ENCODE results near the gene ZBTB9. TPM values are rescaled to one million over a fixed set of nuclear protein-coding genes. Genes with fewer than 3 reads are reported as not detected.

Gene ZBTB9
- total RNA-seq, 4 donors from 2014 or later, result 2.2 to 4.0 (median 3.2) TPM

GRCh38 chr6:33412140-33413009 is 42.0 kb upstream of the ZBTB9 start:
- peak overlapping the region in 1 of 2 donors; percentile 100 for H3K4me3 ChIP-seq
- WGBS, 2 donors (ENCODE audit: low coverage in 1 of 2), result 59 to 60% methylated on average over 1 to 4 of the region's 10 CpGs

GRCh38 chr6:33413241-33414120 is 40.9 kb upstream of the ZBTB9 start:
- H3K27ac ChIP-seq, result peak overlapping the region in 3 of 4 donors; percentile 98 to 100 (median 99)
- H3K9me3 ChIP-seq, result no peaks in the 10 kb centered on the region
- H3K27me3 ChIP-seq, result no peaks in the 10 kb centered on the region
- no peak for TF ChIP-seq CTCF (IDR thresholded peaks at IDR 0.05)
- peaks cover 0 to 73% (median 23%) of the 10 kb centered on the region in 3 donors for H3K4me1 ChIP-seq
- WGBS, 2 donors (ENCODE audit: low coverage in 1 of 2), result 79 to 87% methylated on average over 3 to 13 of the region's 14 CpGs
- ATAC-seq, result no peak
- no peak overlapping the region for H3K4me3 ChIP-seq
- H3K36me3 ChIP-seq, result peaks cover 0 to 40% of the 10 kb centered on the region in 2 donors

More at GRCh38 chr6:33412140-33413009, 42.0 kb upstream of the ZBTB9 start:
- peak overlapping the region in 3 of 4 donors; percentile 98 to 100 (median 99) for H3K27ac ChIP-seq
- peaks cover 0 to 40% of the 10 kb centered on the region in 2 donors for H3K36me3 ChIP-seq
- peaks cover 0 to 68% (median 21%) of the 10 kb centered on the region in 3 donors for H3K4me1 ChIP-seq
- no peak for TF ChIP-seq POLR2AphosphoS5 (IDR thresholded peaks at IDR 0.05)
- TF ChIP-seq CTCF (IDR thresholded peaks at IDR 0.05), result no peak
- no peak for TF ChIP-seq POLR2A (IDR thresholded peaks at IDR 0.05)
- TF ChIP-seq EP300 (IDR thresholded peaks at IDR 0.05), result no peak
- no peak for ATAC-seq
- no peaks in the 10 kb centered on the region for H3K9me3 ChIP-seq
- H3K27me3 ChIP-seq, result no peaks in the 10 kb centered on the region

GRCh38 chr6:33414592-33415271 is 39.6 kb upstream of the ZBTB9 start:
- peak overlapping the region in 3 of 4 donors; percentile 1 to 98 (median 92) for H3K27ac ChIP-seq
- 57 to 72% methylated on average over 7 to 10 of the region's 12 CpGs for WGBS, 2 donors (ENCODE audit: low coverage in 1 of 2)
- no peaks in the 10 kb centered on the region for H3K9me3 ChIP-seq
- no peak for ATAC-seq
- TF ChIP-seq EP300 (IDR thresholded peaks at IDR 0.05), result no peak
- peak in 1 of 4 experiments; percentile 15 for TF ChIP-seq CTCF (IDR thresholded peaks at IDR 0.05)
- H3K36me3 ChIP-seq, result peaks cover 0 to 40% of the 10 kb centered on the region in 2 donors
- H3K4me3 ChIP-seq, result no peak overlapping the region
- peaks cover 4 to 81% (median 33%) of the 10 kb centered on the region in 3 donors for H3K4me1 ChIP-seq
- no peaks in the 10 kb centered on the region for H3K27me3 ChIP-seq

GRCh38 chr6:33415831-33416230 is 38.5 kb upstream of the ZBTB9 start:
- Histone ChIP-seq H3K36me3 (peaks cover 0 to 40% of the 10 kb centered on the region in 2 donors), H3K27me3 (no peaks in the 10 kb centered on the region), H3K9me3 (no peaks in the 10 kb centered on the region), H3K4me3 (no peak overlapping the region), H3K27ac (peak overlapping the region in 3 of 4 donors; percentile 37 to 98 (median 92)), H3K4me1 (peaks cover 4 to 90% (median 33%) of the 10 kb centered on the region in 3 donors)
- WGBS, 2 donors (ENCODE audit: low coverage in 1 of 2), result 45 to 52% methylated on average over 3 to 4 of the region's 9 CpGs
- TF ChIP-seq POLR2A (IDR thresholded peaks at IDR 0.05) (no peak), CTCF (IDR thresholded peaks at IDR 0.05) (no peak), POLR2AphosphoS5 (IDR thresholded peaks at IDR 0.05) (no peak), EP300 (IDR thresholded peaks at IDR 0.05) (no peak)
- no peak for ATAC-seq

All from gastroesophageal sphincter (tissue), 4 donors.